ENCODE data around the gene GNPDA2.
"Not testable (repeated sequence)": the region's sequence is repeated elsewhere in the genome, so short reads cannot be mapped to it uniquely, and the experiment has no call there.

Gene GNPDA2

DNA sequence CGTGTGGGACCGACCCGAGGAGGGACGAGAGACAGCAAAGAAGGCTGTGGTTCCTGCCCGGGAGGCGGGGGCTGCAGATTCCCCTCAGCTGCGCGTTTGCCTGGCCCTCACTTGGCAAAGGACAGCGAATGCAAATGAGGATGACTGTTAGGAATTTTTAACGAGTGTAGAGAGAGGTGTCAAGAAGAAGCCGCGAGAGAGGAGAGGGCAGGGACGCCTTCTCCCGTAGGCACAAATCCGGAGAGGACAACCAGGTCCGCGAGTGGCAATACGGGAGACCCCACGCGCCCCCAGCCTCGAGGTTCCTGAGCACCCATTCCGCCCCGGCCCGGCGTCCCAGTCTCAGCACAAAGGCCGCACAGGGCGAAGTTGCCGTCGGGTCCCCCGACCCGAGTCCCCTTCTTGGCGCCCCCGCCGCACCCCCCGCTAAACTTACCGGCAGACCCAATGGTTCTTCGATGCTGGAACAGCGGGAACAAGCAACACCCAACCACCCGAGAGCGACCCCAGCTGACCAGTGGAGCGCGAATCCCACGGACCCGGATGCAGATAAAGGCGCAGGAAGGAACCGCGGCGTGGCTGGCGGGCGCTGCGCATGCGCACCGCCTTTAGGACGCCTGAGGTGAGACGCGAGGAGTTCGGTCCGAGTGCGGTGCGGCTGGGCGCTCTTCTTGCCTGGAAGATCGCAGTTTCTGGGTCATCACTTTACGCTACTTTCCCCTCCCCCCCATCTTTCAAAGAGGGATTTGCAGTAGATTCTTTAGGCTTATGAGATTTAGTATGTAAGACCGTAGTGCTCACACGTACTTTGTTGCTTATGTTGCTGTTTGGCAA, at the start of gene GNPDA2:
TSS of gene GNPDA2 (minus strand) at position 519 of the 834 bp plus-strand sequence. CDS start 4,349 bp downstream, outside the sequence.
- peak; percentile 78 to 88 for DNase-seq

- DNase-seq, result no peak
These were observed 46.0 kb upstream of the GNPDA2 start for GRCh38 chr4:44772340-44772739.

- no peak for DNase-seq
These were observed 45.4 kb upstream of the GNPDA2 start for GRCh38 chr4:44771789-44772188.

GRCh38 chr4:44766453-44766852, 40.1 kb upstream of the GNPDA2 start:
- DNase-seq, result no peak

- no peak for DNase-seq
These were observed 38.8 kb upstream of the GNPDA2 start for GRCh38 chr4:44765116-44765515.

- no peak for DNase-seq
These were observed 35.0 kb upstream of the GNPDA2 start for GRCh38 chr4:44761306-44761705.

- peak; percentile 6 to 62 for DNase-seq
These were observed 34.0 kb upstream of the GNPDA2 start for GRCh38 chr4:44760142-44760898.

GRCh38 chr4:44756559-44756958, 30.2 kb upstream of the GNPDA2 start:
- no peak for DNase-seq

GRCh38 chr4:44740201-44740600, 13.8 kb upstream of the GNPDA2 start:
- no peak for DNase-seq

- peak in 1 of 2 experiments; percentile 20 for DNase-seq
These were observed 12.3 kb upstream of the GNPDA2 start for GRCh38 chr4:44738615-44739014.

DNA sequence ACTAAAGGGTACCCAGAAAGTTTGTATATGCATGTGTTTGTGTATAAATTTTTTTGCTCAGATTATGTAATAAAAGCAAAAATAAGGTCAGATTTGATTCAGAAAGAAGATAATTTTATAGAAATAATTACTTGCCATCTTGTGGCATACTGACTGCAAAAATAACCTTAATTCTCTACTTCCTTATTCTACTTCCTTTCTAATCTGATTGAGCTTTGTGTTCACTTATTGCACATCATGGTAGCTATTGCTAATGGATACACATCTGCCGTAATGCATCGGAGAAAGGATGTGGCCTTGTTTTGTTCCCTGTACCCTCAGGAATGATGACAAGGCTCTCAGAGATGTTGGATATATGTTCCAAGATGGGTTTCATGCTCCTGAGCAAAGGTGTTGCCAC, 10.5 kb upstream of the GNPDA2 start:
- no peak for DNase-seq

DNA sequence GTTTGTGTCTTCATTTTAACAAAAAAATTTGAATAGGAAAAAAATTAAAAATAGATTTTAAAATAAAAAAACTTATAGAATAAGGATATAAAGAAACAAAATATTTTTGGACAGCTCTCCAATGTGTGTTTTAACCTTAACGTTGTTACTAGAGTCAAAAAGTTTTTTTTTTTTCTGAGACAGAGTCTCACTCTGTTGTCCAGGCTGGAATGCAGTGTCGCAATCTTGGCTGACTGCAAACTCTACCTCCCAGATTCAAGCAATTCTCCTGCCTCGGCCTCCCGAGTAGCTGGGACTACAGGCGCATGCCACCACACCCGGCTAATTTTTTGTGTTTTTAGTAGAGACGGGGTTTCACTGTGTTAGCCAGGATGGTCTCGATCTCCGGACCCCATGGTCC, 2.3 kb upstream of the GNPDA2 start:
- DNase-seq, result not testable (repeated sequence)

- DNase-seq, result no peak
These were observed 1.1 kb upstream of the GNPDA2 start for GRCh38 chr4:44727471-44727870.

- DNase-seq, result no peak
These were observed 674 bp downstream of the GNPDA2 start for GRCh38 chr4:44725726-44726037.

- DNase-seq, result no peak
These were observed 1.2 kb downstream of the GNPDA2 start for GRCh38 chr4:44725166-44725565.

GRCh38 chr4:44722001-44722400, 4.4 kb downstream of the GNPDA2 start:
- no peak for DNase-seq

GRCh38 chr4:44720371-44720770, 6.0 kb downstream of the GNPDA2 start:
- DNase-seq, result no peak

DNA sequence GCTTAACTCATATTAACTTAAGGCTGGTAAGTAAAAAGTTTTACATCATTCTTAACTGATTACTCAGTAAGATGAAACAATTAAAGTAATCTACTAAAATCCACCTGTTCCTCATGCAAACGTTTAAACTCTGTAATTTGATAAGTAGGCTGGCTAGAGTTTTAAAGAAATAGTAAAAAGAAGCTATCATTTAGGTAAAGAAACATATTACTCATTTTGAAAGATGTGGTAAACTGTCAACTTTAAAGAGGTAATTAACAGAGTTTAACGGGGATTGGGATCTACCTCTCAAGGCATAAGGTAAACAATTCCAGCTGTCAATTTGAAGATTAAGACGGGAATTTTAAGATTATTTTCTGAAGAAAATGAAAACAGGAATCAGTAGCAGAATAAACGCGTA, 9.8 kb downstream of the GNPDA2 start:
- DNase-seq, result no peak

DNA sequence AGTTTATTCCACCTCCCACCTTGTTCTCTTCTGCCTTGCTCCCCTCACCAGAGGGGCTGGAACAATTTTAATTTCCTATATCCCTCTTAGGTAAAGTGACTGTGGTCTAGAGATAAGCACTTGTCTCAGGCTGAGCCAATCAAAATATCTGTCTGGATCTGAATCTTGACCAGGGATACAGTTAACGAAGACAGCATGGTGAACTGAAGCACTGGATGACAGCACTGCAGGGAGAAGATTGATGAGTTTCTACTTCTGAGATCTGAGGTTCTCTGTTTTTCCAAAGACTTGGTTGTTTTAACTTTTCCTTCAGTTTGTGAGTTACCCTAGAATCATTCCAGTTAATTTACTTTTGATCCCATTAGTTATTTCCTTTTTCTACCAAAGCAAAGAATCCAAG, 13.2 kb downstream of the GNPDA2 start:
- no peak for DNase-seq

DNA sequence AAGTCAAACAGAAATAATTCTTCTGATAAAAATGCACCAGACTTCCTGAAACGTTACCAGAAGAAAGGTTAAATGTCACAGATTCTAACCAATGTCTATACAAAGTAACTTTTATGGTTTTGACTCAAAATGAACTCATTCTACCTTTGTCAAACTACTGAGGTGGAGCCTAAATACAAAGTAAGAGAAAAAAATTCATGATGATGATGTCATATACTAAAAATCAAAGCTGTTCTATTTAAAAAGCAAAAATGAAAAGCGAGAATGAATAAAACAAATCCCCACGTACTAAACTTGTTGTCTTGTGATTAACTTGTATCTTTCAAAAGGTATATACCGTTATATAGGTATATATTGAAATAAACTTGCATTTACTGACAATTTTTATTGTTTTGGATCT, 21.7 kb downstream of the GNPDA2 start:
- DNase-seq, result no peak

DNA sequence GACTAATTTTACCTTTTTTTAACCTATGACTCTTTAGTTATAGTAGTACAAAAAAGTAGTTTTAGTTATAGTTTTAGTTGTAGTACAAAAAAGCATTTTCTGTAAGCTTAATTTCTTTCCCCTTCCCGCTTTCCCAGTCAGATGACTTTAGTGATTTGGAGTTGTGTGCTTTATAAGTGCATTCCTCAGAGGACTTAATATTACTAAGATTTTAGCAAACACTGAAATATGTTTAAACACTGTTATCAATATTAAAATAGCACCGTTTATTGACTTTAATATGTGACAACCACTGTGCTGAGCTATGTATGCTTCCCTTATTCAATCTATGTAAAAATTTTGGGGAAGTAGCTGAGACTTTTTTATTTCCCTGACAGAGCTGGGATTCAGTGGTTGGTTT, 25.3 kb downstream of the GNPDA2 start:
- no peak for DNase-seq

- DNase-seq, result no peak
These were observed 25.9 kb downstream of the GNPDA2 start for GRCh38 chr4:44700427-44700826.

DNA sequence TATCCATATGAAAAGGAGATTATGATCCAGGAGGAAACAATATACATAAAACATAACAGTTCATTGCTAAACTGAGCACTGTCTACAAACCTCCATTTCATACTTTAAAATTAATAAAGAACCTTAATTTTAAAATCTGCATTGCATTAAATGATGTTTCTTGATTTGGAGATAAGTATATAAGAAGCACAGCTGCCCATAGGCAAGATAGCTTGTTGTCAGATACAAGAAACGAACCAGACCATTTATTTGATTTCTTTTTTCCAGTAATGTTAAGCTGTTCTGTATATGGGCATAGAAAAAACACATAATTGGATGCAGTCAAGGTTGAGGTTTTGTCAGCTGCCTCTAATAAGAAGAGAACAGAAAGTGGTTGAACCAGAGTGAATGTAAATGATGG, 41.7 kb downstream of the GNPDA2 start:
- DNase-seq, result no peak

- peak in 1 of 2 experiments; percentile 18 for DNase-seq
These were observed 47.3 kb downstream of the GNPDA2 start for GRCh38 chr4:44679060-44679459.
